OCI-LY3 (cell line): ENCODE measurements around the gene BIRC5.

Experiments
- EZH2phosphoT487 ChIP-seq: fragments of 200-600 bp; shearing (Covaris generic); IDR thresholded peaks from 2 replicates; pipeline ENCODE4 v1.6.1; 2018; ENCODE audit warnings: antibody characterized with exemption, mixed run types, low read depth
- TF ChIP-seq, protein P1 (sequence below): fragments of 200-600, 300-600 bp; sonication (generic); IDR thresholded peaks from 2 replicates; pipeline ENCODE4 v1.5.1; 2014; ENCODE audit warnings: antibody characterized with exemption, low read length, low read depth

DNA sequence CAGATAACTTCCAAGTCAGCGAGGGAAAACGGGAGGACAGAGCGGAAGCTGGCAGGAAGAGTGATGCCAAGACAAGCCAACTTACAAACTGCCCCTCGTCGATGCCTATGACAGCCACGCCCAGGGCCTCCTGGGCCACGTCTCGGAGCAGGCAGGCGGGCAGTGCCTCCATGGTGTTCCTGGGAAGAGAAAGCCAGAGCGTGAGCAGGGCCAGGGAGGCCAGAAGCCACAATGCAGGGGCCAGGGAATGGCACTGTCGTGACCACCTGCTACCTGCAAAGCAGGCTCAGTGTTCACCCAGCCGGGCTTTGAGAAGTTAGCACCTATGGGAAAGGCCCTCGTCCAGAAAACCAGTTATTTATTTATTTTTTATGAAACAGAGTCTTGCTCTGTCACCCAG lies 31.5 kb upstream of the BIRC5 start:
- TF ChIP-seq, protein P1, sequence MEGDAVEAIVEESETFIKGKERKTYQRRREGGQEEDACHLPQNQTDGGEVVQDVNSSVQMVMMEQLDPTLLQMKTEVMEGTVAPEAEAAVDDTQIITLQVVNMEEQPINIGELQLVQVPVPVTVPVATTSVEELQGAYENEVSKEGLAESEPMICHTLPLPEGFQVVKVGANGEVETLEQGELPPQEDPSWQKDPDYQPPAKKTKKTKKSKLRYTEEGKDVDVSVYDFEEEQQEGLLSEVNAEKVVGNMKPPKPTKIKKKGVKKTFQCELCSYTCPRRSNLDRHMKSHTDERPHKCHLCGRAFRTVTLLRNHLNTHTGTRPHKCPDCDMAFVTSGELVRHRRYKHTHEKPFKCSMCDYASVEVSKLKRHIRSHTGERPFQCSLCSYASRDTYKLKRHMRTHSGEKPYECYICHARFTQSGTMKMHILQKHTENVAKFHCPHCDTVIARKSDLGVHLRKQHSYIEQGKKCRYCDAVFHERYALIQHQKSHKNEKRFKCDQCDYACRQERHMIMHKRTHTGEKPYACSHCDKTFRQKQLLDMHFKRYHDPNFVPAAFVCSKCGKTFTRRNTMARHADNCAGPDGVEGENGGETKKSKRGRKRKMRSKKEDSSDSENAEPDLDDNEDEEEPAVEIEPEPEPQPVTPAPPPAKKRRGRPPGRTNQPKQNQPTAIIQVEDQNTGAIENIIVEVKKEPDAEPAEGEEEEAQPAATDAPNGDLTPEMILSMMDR, result no peak
- TF ChIP-seq EZH2phosphoT487, result no peak
